Effector memory CD8-positive, alpha-beta T cell (primary cell): ENCODE results near the gene PHF23.

Source experiments
- ATAC-seq: fragments of 150-1000 bp; cut with Tn5 transposase; replicated peaks from 2 replicates; pipeline ENCODE4 v1.10.0; 2021; ENCODE audit warnings: mild to moderate bottlenecking, moderate library complexity
- DNase-seq, 3 experiments: peaks; one replicate each; pipeline ENCODE4 v3.0.0; 2021
- H3K27ac Mint-ChIP-seq, 2 donors: one replicate each; pipeline ENCODE4 v1.8.0; 2022; ENCODE audit warnings: mild to moderate bottlenecking in 2 of 2, mixed read lengths in 2 of 2, moderate library complexity in 2 of 2
- H3K27me3 Mint-ChIP-seq, 2 donors: one replicate each; pipeline ENCODE4 v1.8.0; 2022; ENCODE audit warnings: mixed read lengths in 2 of 2
- H3K36me3 Mint-ChIP-seq: one replicate; pipeline ENCODE4 v1.8.0; 2022; ENCODE audit warnings: mild to moderate bottlenecking, moderate library complexity, mixed read lengths; ENCODE audit not compliant: insufficient read depth
- H3K4me1 Mint-ChIP-seq, 2 donors: one replicate each; pipeline ENCODE4 v1.8.0; 2022; ENCODE audit warnings: low read depth in 2 of 2, mixed read lengths in 2 of 2
- H3K4me3 Mint-ChIP-seq, 2 donors: one replicate each; pipeline ENCODE4 v1.8.0; 2022; ENCODE audit warnings: mild to moderate bottlenecking in 2 of 2, mixed read lengths in 2 of 2, moderate library complexity in 2 of 2
- H3K9me3 Mint-ChIP-seq, 2 donors: one replicate each; pipeline ENCODE4 v1.8.0; 2022; ENCODE audit warnings: mixed read lengths in 2 of 2

The PHF23 gene

DNA sequence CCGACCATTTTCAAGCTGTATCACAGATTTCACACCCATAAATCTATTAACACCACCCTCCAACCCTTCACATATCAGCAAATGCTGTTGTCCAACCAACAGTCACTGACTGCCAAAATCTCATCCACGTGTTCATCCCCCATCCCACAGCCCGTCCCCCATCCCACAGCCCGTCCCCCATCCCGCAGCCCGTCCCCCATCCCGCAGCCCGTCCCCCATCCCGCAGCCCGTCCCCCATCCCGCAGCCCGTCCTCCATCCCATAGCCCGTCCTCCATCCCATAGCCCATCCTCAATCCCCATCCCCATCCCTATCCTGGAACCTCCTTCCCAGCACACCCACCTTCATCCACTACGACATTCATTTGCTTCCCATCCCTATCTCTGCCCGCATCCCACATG is 33.7 kb downstream of the PHF23 start:
- H3K9me3 Mint-ChIP-seq = no peaks in the 10 kb centered on the region
- peaks cover 32% of the 10 kb centered on the region for H3K36me3 Mint-ChIP-seq
- peaks cover 22 to 34% of the 10 kb centered on the region in 2 donors for H3K4me1 Mint-ChIP-seq
- H3K4me3 Mint-ChIP-seq = peak overlapping the region; percentile 80 to 81
- peaks cover 0 to 20% of the 10 kb centered on the region in 2 donors for H3K27me3 Mint-ChIP-seq
- ATAC-seq (no peak), DNase-seq (no peak)
- peak overlapping the region; percentile 98 for H3K27ac Mint-ChIP-seq

DNA sequence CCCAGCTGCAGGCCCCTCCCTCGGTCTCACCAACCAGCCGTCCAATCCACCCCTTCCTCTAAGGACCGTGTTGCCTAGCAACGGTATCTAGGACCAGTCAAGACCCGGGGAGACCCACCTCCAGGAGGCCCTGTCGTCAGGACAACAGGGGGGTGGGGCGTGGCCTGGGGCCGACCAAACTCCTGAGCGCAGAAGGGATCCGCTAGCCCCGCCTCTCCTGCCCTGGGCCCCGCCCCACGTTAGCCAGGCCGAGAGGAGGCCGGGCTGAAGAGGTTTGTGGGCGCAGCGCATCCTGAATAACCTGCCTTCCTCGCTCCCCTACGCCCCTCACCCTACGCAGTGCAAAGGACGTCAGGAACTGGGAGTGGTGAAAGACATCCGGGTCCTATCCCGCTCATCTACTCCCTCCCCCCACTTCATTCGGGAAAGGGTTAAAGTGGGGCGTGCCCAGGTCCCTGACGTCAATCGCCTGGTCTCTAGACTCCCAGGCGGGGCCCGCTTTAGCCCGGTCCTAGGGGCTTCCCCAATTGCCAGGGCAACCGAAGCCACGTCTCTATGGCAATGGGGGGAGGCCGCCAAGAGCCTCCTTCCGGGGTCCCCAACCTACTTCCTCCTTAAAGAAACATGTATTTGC is 34.3 kb downstream of the PHF23 start:
- DNase-seq (peak; percentile 97 to 98 (median 98)), ATAC-seq (peak; percentile 78)
- Mint-ChIP-seq H3K4me1 (peaks cover 22 to 34% of the 10 kb centered on the region in 2 donors), H3K27ac (peak overlapping the region; percentile 98), H3K9me3 (no peaks in the 10 kb centered on the region), H3K27me3 (peaks cover 0 to 14% of the 10 kb centered on the region in 2 donors), H3K4me3 (peak overlapping the region; percentile 80 to 81), H3K36me3 (peaks cover 32% of the 10 kb centered on the region)

DNA sequence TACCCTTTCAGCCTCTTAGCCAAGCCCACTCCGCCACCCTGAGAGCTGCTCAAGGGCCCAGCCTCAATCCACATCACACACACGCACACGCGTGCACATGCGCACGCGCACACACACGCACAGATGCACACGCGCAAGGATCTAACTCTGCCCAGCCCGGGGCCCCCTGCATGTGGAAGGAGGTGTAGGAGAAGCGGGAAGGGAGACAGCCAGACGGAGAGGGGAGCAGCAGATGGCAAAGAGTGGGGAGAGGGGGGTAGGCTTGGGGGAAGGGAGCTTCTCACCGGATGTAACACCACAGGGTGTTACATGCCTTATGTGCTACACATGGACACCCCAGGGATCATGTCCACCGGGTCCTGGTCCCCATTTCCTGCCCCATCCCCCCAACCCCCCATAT is 34.9 kb downstream of the PHF23 start:
- Mint-ChIP-seq H3K27ac (peak overlapping the region; percentile 98), H3K9me3 (no peaks in the 10 kb centered on the region), H3K27me3 (peaks cover 0 to 9% of the 10 kb centered on the region in 2 donors), H3K4me1 (peaks cover 22 to 34% of the 10 kb centered on the region in 2 donors), H3K36me3 (peaks cover 32% of the 10 kb centered on the region), H3K4me3 (peak overlapping the region; percentile 80 to 81)
- no peak for ATAC-seq
- DNase-seq = no peak

DNA sequence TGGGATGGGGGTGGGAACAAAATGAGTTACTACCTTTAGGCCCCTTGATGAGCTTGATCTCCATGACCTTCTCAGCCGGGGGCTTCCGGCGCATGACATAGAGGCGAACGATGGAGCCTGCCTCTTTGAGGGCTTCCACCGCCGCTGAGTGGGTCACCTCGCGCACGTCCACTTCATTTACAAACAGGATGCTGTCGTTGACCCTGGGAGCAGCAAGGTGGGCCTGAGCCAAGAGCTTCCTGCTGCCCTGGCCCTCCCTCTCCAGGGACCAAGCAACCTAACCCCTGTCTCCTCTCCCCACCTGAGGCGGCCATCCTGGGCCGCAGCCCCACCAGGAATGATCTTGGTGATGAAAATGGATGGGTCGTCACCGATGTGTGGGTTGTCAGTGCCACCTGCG is 35.9 kb downstream of the PHF23 start:
- Mint-ChIP-seq H3K4me3 (peak overlapping the region; percentile 61 to 80), H3K27me3 (peaks cover 0 to 3% of the 10 kb centered on the region in 2 donors), H3K9me3 (no peaks in the 10 kb centered on the region), H3K4me1 (peaks cover 22 to 34% of the 10 kb centered on the region in 2 donors), H3K36me3 (peaks cover 30% of the 10 kb centered on the region), H3K27ac (peak overlapping the region; percentile 98)
- ATAC-seq (no peak), DNase-seq (no peak)

DNA sequence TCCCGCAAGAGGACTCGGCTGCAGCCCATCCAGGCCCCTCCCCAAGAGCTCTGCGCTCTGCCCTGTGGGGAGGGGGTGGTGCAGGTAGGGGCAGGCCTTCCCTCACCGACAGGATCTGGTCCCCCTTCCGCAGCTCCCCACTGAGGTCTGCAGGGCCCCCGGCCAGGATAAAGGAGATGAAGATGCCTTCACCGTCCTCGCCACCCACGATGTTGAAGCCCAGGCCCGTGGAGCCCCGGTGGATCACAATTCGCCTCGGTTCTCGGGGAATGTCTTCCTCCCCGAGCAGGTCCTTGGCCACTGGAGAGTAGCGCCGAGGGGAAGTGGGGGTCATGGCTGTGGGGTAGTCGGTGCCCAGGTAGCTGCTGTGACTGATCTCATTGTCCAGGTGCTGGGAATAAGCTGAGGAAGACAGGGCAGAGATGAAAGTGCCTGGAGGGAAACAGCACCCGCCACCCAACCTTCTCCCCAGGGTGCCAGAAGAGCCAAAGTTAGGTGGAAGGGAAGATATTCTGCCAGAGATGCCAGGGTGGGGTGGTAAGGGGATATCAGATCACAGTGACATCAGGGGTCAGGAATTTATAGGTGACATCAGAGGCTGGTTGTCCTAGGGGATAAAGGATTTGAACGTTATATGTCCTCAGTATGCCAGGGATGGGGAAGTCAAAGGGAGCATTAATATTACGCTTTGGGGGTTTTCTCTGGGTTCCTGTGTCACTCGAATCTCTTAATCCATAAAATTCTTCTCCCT is 42.4 kb downstream of the PHF23 start:
- ATAC-seq (no peak), DNase-seq (no peak)
- Mint-ChIP-seq H3K27me3 (no peaks in the 10 kb centered on the region), H3K4me3 (no peak overlapping the region), H3K27ac (no peak overlapping the region), H3K36me3 (peaks cover 4% of the 10 kb centered on the region), H3K9me3 (no peaks in the 10 kb centered on the region), H3K4me1 (peaks cover 1 to 5% of the 10 kb centered on the region in 2 donors)

DNA sequence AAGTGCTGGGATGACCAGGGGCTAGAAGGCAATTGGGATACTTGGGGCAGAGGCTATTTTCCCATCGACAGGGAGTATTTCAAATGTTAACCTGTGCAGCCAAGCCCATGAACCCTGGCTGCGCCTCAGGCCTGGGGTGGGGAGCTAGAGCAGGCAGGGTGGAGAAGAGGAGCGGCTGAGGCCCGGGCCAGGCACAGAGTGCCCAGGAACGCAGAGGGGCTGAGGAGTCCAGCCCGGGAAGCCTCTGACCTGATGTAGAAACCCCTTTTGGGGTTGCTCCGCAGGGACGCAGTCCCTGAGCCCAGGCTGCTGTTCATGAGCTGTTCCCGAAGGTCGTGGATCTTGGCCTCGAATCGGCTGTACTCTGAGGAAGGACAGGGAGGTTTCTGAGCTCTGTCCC is 43.3 kb downstream of the PHF23 start:
- ATAC-seq = no peak
- Mint-ChIP-seq H3K36me3 (peaks cover 4% of the 10 kb centered on the region), H3K27ac (peak overlapping the region in 1 of 2 donors; percentile 55), H3K27me3 (no peaks in the 10 kb centered on the region), H3K4me1 (peaks cover 1 to 5% of the 10 kb centered on the region in 2 donors), H3K4me3 (no peak overlapping the region), H3K9me3 (no peaks in the 10 kb centered on the region)
- DNase-seq = no peak

DNA sequence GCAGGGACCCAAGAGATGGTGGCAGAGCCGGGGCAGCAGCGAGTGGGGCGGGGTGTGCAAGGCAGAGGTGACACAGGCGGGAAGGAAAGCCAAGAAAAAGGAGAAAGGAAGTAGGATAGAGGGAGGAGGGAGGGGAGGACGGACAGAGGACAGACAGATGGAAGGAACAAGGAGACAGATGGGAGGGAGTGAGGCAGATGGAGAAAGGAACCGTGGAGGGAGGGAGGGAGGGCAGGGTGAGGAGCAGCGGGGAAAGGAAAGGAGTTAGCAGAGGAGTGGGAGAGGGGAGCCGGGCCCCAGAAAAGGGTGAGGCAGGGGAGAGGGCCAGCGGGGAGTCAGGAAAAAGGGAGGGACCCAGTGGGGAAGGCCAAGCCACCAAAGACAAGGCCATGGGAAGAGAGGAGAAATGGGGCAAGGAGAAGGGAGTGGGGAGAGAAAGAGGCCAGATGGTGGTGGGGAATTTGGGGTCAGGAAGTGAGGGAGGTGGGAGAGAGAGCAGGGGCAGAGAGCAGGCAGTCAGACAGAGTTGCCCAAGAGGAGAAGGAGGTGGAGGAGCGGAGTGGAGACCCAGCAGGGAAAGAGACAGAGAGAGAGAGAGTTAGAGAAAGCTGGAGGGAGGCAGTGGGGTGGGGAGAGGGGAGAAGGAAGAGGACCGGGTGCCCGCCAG is 46.9 kb downstream of the PHF23 start:
- Mint-ChIP-seq H3K4me1 (peaks cover 1 to 5% of the 10 kb centered on the region in 2 donors), H3K9me3 (no peaks in the 10 kb centered on the region), H3K27me3 (no peaks in the 10 kb centered on the region), H3K4me3 (no peak overlapping the region), H3K27ac (peak overlapping the region; percentile 32 to 60), H3K36me3 (peaks cover 7% of the 10 kb centered on the region)
- no peak for DNase-seq
- no peak for ATAC-seq

DNA sequence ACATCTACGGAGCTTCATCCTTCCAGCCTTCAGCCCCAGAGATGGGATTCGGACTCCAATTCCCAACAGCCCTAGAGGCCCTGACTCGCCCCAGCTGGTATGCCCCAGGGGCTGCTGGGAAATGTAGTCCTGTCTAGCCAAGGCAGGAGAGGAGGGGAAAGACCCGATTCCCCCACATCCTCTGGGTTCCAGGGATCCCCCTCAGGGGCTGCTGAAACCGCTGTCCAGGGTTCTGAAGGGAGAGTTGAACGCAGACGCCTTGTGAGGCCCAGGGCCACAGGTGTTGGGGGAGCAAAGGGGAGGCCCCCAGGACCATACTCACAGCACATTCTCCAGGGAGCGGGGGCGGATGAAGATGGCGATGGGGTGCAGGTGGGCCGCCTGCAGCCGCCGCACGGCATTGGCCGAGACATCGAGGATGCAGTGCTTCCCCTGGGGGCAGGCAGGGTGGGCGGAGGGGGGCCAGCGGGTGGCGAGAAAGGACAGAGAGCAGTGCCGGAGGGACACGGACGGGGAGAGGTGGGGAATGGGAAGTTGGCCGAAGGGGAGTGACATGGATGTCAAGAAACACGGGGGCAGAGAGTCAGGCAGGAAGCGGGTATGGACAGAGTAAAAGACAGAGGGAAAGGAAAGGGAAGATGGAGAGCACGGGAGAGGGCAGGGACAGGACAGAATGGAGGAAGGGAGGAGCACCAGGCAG is 47.5 kb downstream of the PHF23 start:
- H3K9me3 Mint-ChIP-seq = no peaks in the 10 kb centered on the region
- peak overlapping the region; percentile 32 to 60 for H3K27ac Mint-ChIP-seq
- H3K4me1 Mint-ChIP-seq = peaks cover 1 to 5% of the 10 kb centered on the region in 2 donors
- H3K4me3 Mint-ChIP-seq = no peak overlapping the region
- H3K27me3 Mint-ChIP-seq = no peaks in the 10 kb centered on the region
- peaks cover 7% of the 10 kb centered on the region for H3K36me3 Mint-ChIP-seq
- peak; percentile 51 for ATAC-seq
- DNase-seq = no peak

DNA sequence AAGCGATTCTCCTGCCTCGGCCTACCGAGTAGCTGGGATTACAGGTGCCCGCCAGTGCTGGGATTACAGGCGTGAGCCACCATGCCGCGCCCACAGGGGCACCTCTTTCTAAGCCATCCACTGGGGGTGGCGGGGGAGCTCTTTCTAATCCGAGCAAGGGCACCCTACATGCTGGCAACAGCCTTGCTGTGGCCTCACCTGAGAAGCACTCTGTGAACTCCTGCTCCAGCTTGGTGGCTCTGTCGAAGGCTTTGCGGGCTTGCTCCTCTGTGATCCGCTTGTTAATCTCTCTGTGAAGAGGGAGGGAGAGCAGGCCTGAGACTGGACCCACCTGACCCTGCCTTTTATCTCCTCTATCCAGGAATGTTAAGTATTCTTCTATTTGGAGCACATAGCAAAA is 48.2 kb downstream of the PHF23 start:
- H3K9me3 Mint-ChIP-seq = no peaks in the 10 kb centered on the region
- DNase-seq (no peak), ATAC-seq (no peak)
- peaks cover 7% of the 10 kb centered on the region for H3K36me3 Mint-ChIP-seq
- peak overlapping the region in 1 of 2 donors; percentile 60 for H3K27ac Mint-ChIP-seq
- no peak overlapping the region for H3K4me3 Mint-ChIP-seq
- H3K4me1 Mint-ChIP-seq = peaks cover 5% of the 10 kb centered on the region in 2 donors
- no peaks in the 10 kb centered on the region for H3K27me3 Mint-ChIP-seq

DNA sequence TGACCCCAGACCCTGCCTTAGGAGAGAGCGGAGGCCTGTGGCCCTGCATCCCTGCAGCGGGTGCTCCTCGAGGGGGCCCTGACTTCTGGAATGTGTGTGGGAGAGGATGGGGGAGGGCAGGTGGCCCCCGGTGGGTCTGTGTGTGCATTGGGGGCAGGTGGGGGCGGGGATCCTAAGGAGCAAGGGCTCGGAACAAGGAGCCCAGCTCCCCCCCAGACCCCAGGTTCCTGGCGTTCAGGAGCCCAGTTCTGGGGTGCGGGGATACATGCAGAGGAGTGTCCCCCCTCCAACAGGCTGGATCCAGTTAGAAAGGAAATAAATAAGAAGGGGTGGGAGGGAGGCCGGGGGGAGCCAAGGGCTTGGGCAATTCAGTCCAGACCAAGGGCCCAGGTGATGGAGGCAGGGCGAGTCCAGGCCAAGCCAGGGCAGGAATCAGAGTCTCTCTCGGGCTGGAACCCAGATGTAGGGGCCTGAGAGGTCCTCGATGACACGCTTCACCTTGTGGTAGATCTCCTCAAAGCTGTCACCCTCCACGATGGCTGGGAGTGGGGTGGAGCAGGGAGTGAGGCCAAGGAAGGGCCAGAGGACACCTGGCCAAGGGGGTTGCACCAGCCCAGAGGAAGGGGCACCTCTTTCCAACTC is 48.9 kb downstream of the PHF23 start:
- H3K4me1 Mint-ChIP-seq = peaks cover 4 to 5% of the 10 kb centered on the region in 2 donors
- DNase-seq (no peak), ATAC-seq (no peak)
- no peaks in the 10 kb centered on the region for H3K9me3 Mint-ChIP-seq
- H3K27ac Mint-ChIP-seq = no peak overlapping the region
- H3K36me3 Mint-ChIP-seq = peaks cover 7% of the 10 kb centered on the region
- H3K4me3 Mint-ChIP-seq = no peak overlapping the region
- H3K27me3 Mint-ChIP-seq = no peaks in the 10 kb centered on the region

DNA sequence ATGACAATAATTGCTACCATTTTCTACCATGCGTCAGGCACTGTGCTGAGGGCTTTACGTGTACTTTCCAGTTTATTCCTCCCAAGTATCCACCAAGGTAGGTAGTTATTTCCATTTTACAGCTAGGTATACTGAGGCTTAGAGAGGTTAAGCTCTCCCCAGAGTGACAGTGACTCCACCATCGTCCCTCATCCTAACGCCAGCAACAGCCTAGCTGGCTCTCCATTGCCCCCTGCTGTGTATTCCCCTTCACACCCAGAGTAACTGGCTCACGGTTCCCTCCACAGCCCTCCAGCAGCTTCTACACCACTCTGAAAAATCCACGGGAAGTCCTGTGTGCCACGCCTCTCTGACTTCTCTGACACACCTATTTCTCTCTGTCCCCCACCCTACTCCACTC is 53.0 kb downstream of the PHF23 start:
- Mint-ChIP-seq H3K36me3 (peaks cover 4% of the 10 kb centered on the region), H3K9me3 (no peaks in the 10 kb centered on the region), H3K4me1 (peaks cover 0 to 6% of the 10 kb centered on the region in 2 donors), H3K27me3 (no peaks in the 10 kb centered on the region), H3K27ac (no peak overlapping the region), H3K4me3 (no peak overlapping the region)
- no peak for ATAC-seq
- no peak for DNase-seq
